Esophagus squamous epithelium (tissue), 5 donors: Measurements from ENCODE around the gene AFG3L2. TPM values are rescaled to one million over a fixed set of nuclear protein-coding genes. Genes with fewer than 3 reads are reported as not detected.

Source experiments
- DNase-seq: peaks from one replicate; lab custom pipeline; 2025; lab: John Stamatoyannopoulos, UW
- H3K27ac ChIP-seq, 4 donors: fragments of 200-600 bp; sonication (generic); one replicate each; pipeline ENCODE4 v1.5.1; 2016 to 2019; ENCODE audit warnings: mild to moderate bottlenecking in 1 of 4
- H3K27me3 ChIP-seq, 4 donors: fragments of 200-600 bp; sonication (generic); 1 replicate in 3 of 4; 2 replicates in 1 of 4; pipeline versions ENCODE4 v1.5.1 to v1.6.0; 2017 to 2021; ENCODE audit warnings: antibody characterized with exemption in 1 of 4
- H3K36me3 ChIP-seq, 3 donors: fragments of 200-600 bp; sonication (generic); one replicate each; pipeline ENCODE4 v1.5.1; 2016 to 2019
- H3K4me1 ChIP-seq, 3 donors: fragments of 200-600 bp; sonication (generic); one replicate each; pipeline ENCODE4 v1.5.1; 2017 to 2019
- H3K4me3 ChIP-seq, 4 donors: fragments of 200-600 bp; sonication (generic); 1 replicate in 3 of 4; 2 replicates in 1 of 4; pipeline ENCODE4 v1.5.1; 2016 to 2019; ENCODE audit warnings: mild to moderate bottlenecking in 2 of 4, moderate library complexity in 1 of 4
- H3K9me3 ChIP-seq, 3 donors: fragments of 200-600 bp; sonication (generic); one replicate each; pipeline ENCODE4 v1.5.1; 2016 to 2019
- CTCF ChIP-seq, 6 experiments: fragments of 450-650 bp in 4 of 6; fragments of 200-600 bp in 2 of 6; sonication (generic) in 2 of 6; IDR thresholded peaks; one replicate each; pipeline ENCODE4 v1.5.1; 2016 to 2019; ENCODE audit warnings: antibody characterized with exemption in 6 of 6, mild to moderate bottlenecking in 4 of 6, moderate library complexity in 4 of 6
- POLR2A ChIP-seq, 4 donors: fragments of 450-650 bp; IDR thresholded peaks; one replicate each; pipeline ENCODE4 v1.6.1; 2017; ENCODE audit warnings: antibody characterized with exemption in 4 of 4, mild to moderate bottlenecking in 4 of 4, moderate library complexity in 3 of 4
- WGBS, 2 donors: methylation state at CpG; one replicate each; pipeline ENCODE4 v1.1.5; 2018; 5-methylcytosine and 5-hydroxymethylcytosine counted together
- intact Hi-C: fragments of 100-400 bp; cut with DNase I; formaldehyde crosslinking; loops from one replicate; pipeline ENCODE4 v1.15.0; 2022
- total RNA-seq, 4 donors: library from RNA; depleted of rRNA; stranded (reverse); fragments of >200 nt; gene quantifications; one replicate each; pipeline ENCODE4 v1.1.0, GENCODE V29; 2016
- donor health status: DM: yes; HTN: yes; CAD: no.

Gene AFG3L2
- total RNA-seq, 4 donors from 2014 or later: 41.5 to 62.9 (median 58.1) TPM

- TF ChIP-seq CTCF (IDR thresholded peaks at IDR 0.05) (no peak), POLR2A (IDR thresholded peaks at IDR 0.05) (no peak)
- Histone ChIP-seq H3K36me3 (peaks cover 0 to 91% (median 10%) of the 10 kb centered on the region in 3 donors), H3K27ac (no peak overlapping the region), H3K4me1 (no peaks in the 10 kb centered on the region), H3K4me3 (no peak overlapping the region), H3K27me3 (no peaks in the 10 kb centered on the region), H3K9me3 (no peaks in the 10 kb centered on the region)
- intact Hi-C loops: no loop called here
- 60 to 78% methylated on average over 2 of the region's 2 CpGs for WGBS, 2 donors
- DNase-seq: no peak
Observed at GRCh38 chr18:12336171-12336613, 40.8 kb downstream of the AFG3L2 start.

GRCh38 chr18:12335503-12335902, 41.5 kb downstream of the AFG3L2 start:
- no peak for DNase-seq
- Histone ChIP-seq H3K4me1 (no peaks in the 10 kb centered on the region), H3K27me3 (no peaks in the 10 kb centered on the region), H3K36me3 (peaks cover 0 to 91% (median 10%) of the 10 kb centered on the region in 3 donors), H3K27ac (no peak overlapping the region), H3K4me3 (no peak overlapping the region), H3K9me3 (no peaks in the 10 kb centered on the region)
- intact Hi-C loops: no loop called here
- TF ChIP-seq POLR2A (IDR thresholded peaks at IDR 0.05): no peak
- TF ChIP-seq CTCF (IDR thresholded peaks at IDR 0.05): no peak
- WGBS, 2 donors: 87 to 90% methylated on average over 7 of the region's 7 CpGs

- H3K36me3 ChIP-seq: peaks cover 0 to 91% (median 10%) of the 10 kb centered on the region in 3 donors
- intact Hi-C loops: no loop called here
- 66 to 76% methylated on average over 2 of the region's 2 CpGs for WGBS, 2 donors
- DNase-seq: no peak
- H3K4me3 ChIP-seq: no peak overlapping the region
- H3K27me3 ChIP-seq: no peaks in the 10 kb centered on the region
- no peak overlapping the region for H3K27ac ChIP-seq
- no peak for TF ChIP-seq CTCF (IDR thresholded peaks at IDR 0.05)
- no peak for TF ChIP-seq POLR2A (IDR thresholded peaks at IDR 0.05)
- no peaks in the 10 kb centered on the region for H3K4me1 ChIP-seq
- no peaks in the 10 kb centered on the region for H3K9me3 ChIP-seq
Observed at GRCh38 chr18:12334863-12335262, 42.2 kb downstream of the AFG3L2 start.

GRCh38 chr18:12334366-12334808, 42.6 kb downstream of the AFG3L2 start:
- intact Hi-C loops: no loop called here
- Histone ChIP-seq H3K4me3 (no peak overlapping the region), H3K36me3 (peaks cover 0 to 91% (median 11%) of the 10 kb centered on the region in 3 donors), H3K27ac (no peak overlapping the region), H3K9me3 (no peaks in the 10 kb centered on the region), H3K27me3 (no peaks in the 10 kb centered on the region), H3K4me1 (no peaks in the 10 kb centered on the region)
- WGBS, 2 donors: 65 to 68% methylated on average over 2 of the region's 2 CpGs
- DNase-seq: no peak
- TF ChIP-seq CTCF (IDR thresholded peaks at IDR 0.05) (no peak), POLR2A (IDR thresholded peaks at IDR 0.05) (no peak)

- intact Hi-C loops: no loop called here
- no peak for TF ChIP-seq CTCF (IDR thresholded peaks at IDR 0.05)
- no peak for TF ChIP-seq POLR2A (IDR thresholded peaks at IDR 0.05)
- peaks cover 0 to 91% (median 16%) of the 10 kb centered on the region in 3 donors for H3K36me3 ChIP-seq
Observed at GRCh38 chr18:12333506-12334290, 43.3 kb downstream of the AFG3L2 start.

More at GRCh38 chr18:12333506-12334290, 43.3 kb downstream of the AFG3L2 start:
- no peak for DNase-seq
- Histone ChIP-seq H3K4me1 (no peaks in the 10 kb centered on the region), H3K4me3 (no peak overlapping the region), H3K27me3 (no peaks in the 10 kb centered on the region), H3K27ac (no peak overlapping the region), H3K9me3 (no peaks in the 10 kb centered on the region)
- WGBS, 2 donors: 82 to 86% methylated on average over 9 to 10 of the region's 10 CpGs
